ENCODE measurements around the gene SETD7.

The SETD7 gene

DNA sequence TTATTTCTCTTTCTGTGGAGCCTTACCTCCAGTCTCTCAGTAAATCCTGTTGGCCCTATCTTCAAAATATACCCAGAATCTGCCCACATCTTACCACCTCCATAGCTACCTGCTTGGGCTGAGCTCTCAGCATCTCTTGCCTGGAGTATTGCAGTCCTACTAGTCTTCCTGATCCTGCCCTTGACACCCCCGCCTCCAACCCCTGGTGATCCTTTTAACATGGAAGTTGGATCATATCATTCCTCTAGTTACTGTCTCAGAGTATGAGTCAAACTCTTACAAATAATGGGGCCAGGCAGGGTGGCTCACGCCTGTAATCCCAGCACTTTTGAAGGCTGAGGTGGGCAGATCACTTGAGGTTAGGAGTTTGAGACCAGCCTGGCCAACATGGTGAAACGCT, 43.1 kb upstream of the SETD7 start:
- Histone ChIP-seq H3K36me3 (ENCODE audit: insufficient read depth, low read length) (no peaks in the 10 kb centered on the region), H3K9ac (ENCODE audit: low read depth, low read length) (no peak overlapping the region), H3K79me2 (ENCODE audit: insufficient read depth, low read length) (no peaks in the 10 kb centered on the region), H3K4me1 (ENCODE audit: insufficient read depth, low read length) (no peaks in the 10 kb centered on the region), H3K27me3 (ENCODE audit: insufficient read depth, low read length, poor library complexity) (peaks cover 21% of the 10 kb centered on the region), H2AFZ (ENCODE audit: low read depth, low read length) (no peak overlapping the region), H3K4me3 (ENCODE audit: low read depth in 1 of 2, low read length in 2 of 2) (no peak overlapping the region), H3K4me2 (ENCODE audit: insufficient read depth, low read length) (no peak overlapping the region), H3K9me3 (ENCODE audit: insufficient read depth, low read length, severe bottlenecking) (no peaks in the 10 kb centered on the region), H3K27ac (ENCODE audit: low read length) (no peak overlapping the region), H4K20me1 (ENCODE audit: insufficient read depth, low read length) (no peaks in the 10 kb centered on the region)
- TF ChIP-seq, protein P1, sequence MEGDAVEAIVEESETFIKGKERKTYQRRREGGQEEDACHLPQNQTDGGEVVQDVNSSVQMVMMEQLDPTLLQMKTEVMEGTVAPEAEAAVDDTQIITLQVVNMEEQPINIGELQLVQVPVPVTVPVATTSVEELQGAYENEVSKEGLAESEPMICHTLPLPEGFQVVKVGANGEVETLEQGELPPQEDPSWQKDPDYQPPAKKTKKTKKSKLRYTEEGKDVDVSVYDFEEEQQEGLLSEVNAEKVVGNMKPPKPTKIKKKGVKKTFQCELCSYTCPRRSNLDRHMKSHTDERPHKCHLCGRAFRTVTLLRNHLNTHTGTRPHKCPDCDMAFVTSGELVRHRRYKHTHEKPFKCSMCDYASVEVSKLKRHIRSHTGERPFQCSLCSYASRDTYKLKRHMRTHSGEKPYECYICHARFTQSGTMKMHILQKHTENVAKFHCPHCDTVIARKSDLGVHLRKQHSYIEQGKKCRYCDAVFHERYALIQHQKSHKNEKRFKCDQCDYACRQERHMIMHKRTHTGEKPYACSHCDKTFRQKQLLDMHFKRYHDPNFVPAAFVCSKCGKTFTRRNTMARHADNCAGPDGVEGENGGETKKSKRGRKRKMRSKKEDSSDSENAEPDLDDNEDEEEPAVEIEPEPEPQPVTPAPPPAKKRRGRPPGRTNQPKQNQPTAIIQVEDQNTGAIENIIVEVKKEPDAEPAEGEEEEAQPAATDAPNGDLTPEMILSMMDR (IDR thresholded peaks at IDR 0.05; ENCODE audit: borderline replicate concordance, extremely low read depth, low read length, poor library complexity, severe bottlenecking) = no peak
- TF ChIP-seq EZH2 (IDR thresholded peaks at IDR 0.05; ENCODE audit: borderline replicate concordance, low read depth, low read length, severe bottlenecking) = no peak
- DNase-seq = no peak
- no peak for ATAC-seq (ENCODE audit: insufficient read depth, low read depth)

DNA sequence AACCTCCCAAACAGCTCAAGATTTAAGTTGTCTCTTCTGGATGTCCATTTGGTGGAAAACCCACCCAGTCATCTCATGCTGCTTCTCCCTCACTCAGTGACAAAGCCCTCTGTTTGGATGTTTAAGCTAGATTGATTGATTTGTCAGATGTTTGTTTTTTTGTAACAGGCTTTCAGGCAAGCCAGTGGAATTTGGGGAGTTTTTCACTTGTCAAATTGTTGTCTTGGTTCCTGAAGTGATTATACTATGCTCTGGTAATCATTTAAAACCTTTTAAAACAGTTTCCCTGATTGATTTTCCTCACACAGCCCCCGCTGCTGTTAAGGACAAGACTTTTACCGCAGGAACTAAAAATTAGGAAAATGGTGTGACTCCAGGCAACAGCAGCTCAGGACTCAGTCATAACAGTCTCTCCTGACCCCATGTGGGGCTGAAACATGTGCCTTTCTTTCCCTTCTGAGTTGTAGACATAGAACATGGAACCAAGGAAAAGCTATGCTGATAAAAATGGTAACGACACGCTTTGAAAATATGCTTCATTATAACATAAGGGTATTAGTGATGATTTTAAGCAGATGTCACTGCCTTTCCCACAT, 40.8 kb upstream of the SETD7 start:
- ATAC-seq (ENCODE audit: insufficient read depth, low read depth) = no peak
- no peak overlapping the region for H3K4me3 ChIP-seq (ENCODE audit: low read depth in 1 of 2, low read length in 2 of 2)
- DNase-seq = no peak
- H2AFZ ChIP-seq (ENCODE audit: low read depth, low read length) = no peak overlapping the region
- H3K9me3 ChIP-seq (ENCODE audit: insufficient read depth, low read length, severe bottlenecking) = no peaks in the 10 kb centered on the region
- no peaks in the 10 kb centered on the region for H3K4me1 ChIP-seq (ENCODE audit: insufficient read depth, low read length)
- no peaks in the 10 kb centered on the region for H4K20me1 ChIP-seq (ENCODE audit: insufficient read depth, low read length)
- peaks cover 26% of the 10 kb centered on the region for H3K27me3 ChIP-seq (ENCODE audit: insufficient read depth, low read length, poor library complexity)
- no peak overlapping the region for H3K9ac ChIP-seq (ENCODE audit: low read depth, low read length)
- H3K79me2 ChIP-seq (ENCODE audit: insufficient read depth, low read length) = no peaks in the 10 kb centered on the region
- H3K27ac ChIP-seq (ENCODE audit: low read length) = no peak overlapping the region
- H3K36me3 ChIP-seq (ENCODE audit: insufficient read depth, low read length) = no peaks in the 10 kb centered on the region
- H3K4me2 ChIP-seq (ENCODE audit: insufficient read depth, low read length) = no peak overlapping the region
- TF ChIP-seq, protein P1 (IDR thresholded peaks at IDR 0.05; ENCODE audit: borderline replicate concordance, extremely low read depth, low read length, poor library complexity, severe bottlenecking) = no peak
- TF ChIP-seq EZH2 (IDR thresholded peaks at IDR 0.05; ENCODE audit: borderline replicate concordance, low read depth, low read length, severe bottlenecking) = no peak

DNA sequence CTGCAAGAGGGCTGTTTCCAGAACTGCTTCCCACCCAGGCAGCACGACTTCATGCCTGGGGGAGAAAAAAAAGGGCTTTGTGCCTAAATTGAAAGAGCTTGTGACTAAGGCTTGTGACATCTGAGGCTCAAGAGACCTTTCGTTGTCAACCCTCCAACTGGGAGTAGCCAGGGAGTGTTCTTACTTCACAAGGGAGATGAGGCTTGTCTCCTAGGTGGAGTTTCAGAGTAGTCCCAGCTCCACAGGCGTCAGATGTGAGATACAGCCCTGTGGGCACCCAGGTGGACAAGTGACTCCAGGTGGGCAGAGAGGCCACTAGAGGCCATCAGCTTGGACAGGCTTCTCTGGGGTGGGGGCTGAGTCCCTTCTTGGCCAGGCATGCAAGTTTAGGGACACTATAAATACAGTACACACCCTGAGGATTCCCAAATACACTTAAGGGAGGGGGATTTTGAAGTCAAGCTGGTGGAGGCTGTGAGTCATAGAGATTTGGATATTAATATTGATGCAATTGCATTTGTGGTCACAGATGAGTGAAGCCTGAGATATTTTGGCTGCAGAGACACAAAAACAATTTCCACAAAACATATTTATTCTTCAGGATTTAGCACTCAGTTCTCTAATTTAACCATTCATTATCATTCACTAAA, 40.1 kb upstream of the SETD7 start:
- Histone ChIP-seq H3K4me1 (ENCODE audit: insufficient read depth, low read length) (no peaks in the 10 kb centered on the region), H3K4me3 (ENCODE audit: low read depth in 1 of 2, low read length in 2 of 2) (no peak overlapping the region), H3K9ac (ENCODE audit: low read depth, low read length) (no peak overlapping the region), H4K20me1 (ENCODE audit: insufficient read depth, low read length) (no peaks in the 10 kb centered on the region), H3K36me3 (ENCODE audit: insufficient read depth, low read length) (no peaks in the 10 kb centered on the region), H3K27ac (ENCODE audit: low read length) (no peak overlapping the region), H2AFZ (ENCODE audit: low read depth, low read length) (no peak overlapping the region), H3K27me3 (ENCODE audit: insufficient read depth, low read length, poor library complexity) (peaks cover 26% of the 10 kb centered on the region), H3K9me3 (ENCODE audit: insufficient read depth, low read length, severe bottlenecking) (no peaks in the 10 kb centered on the region), H3K4me2 (ENCODE audit: insufficient read depth, low read length) (no peak overlapping the region), H3K79me2 (ENCODE audit: insufficient read depth, low read length) (no peaks in the 10 kb centered on the region)
- TF ChIP-seq, protein P1 (IDR thresholded peaks at IDR 0.05; ENCODE audit: borderline replicate concordance, extremely low read depth, low read length, poor library complexity, severe bottlenecking) = no peak
- no peak for TF ChIP-seq EZH2 (IDR thresholded peaks at IDR 0.05; ENCODE audit: borderline replicate concordance, low read depth, low read length, severe bottlenecking)
- DNase-seq = no peak
- ATAC-seq (ENCODE audit: insufficient read depth, low read depth) = no peak
